HFF-Myc (cell line): ENCODE results near the gene KDM4B.
"Not testable (repeated sequence)": the region's sequence is repeated elsewhere in the genome, so short reads cannot be mapped to it uniquely, and the experiment has no call there.

Source experiments
- DNase-seq: peaks from one replicate; pipeline ENCODE4 v3.0.0-alpha.2; 2011; ENCODE audit warnings: low read depth; ENCODE audit errors: extremely low read depth
- H3K4me3 ChIP-seq: replicated peaks from 2 replicates; pipeline ENCODE4 v1.5.1; 2011; ENCODE audit warnings: low read depth, mild to moderate bottlenecking, control low read depth, low read length
- TF ChIP-seq, protein P1 (sequence below): IDR thresholded peaks from 2 replicates; pipeline ENCODE4 v1.5.1; 2012; ENCODE audit warnings: mild to moderate bottlenecking, low read depth, low read length, control low read depth; ENCODE audit errors: missing control alignments

Gene KDM4B

GRCh38 chr19:4972509-4973230 lies 3.8 kb downstream of the KDM4B start:
- TF ChIP-seq, protein P1, sequence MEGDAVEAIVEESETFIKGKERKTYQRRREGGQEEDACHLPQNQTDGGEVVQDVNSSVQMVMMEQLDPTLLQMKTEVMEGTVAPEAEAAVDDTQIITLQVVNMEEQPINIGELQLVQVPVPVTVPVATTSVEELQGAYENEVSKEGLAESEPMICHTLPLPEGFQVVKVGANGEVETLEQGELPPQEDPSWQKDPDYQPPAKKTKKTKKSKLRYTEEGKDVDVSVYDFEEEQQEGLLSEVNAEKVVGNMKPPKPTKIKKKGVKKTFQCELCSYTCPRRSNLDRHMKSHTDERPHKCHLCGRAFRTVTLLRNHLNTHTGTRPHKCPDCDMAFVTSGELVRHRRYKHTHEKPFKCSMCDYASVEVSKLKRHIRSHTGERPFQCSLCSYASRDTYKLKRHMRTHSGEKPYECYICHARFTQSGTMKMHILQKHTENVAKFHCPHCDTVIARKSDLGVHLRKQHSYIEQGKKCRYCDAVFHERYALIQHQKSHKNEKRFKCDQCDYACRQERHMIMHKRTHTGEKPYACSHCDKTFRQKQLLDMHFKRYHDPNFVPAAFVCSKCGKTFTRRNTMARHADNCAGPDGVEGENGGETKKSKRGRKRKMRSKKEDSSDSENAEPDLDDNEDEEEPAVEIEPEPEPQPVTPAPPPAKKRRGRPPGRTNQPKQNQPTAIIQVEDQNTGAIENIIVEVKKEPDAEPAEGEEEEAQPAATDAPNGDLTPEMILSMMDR, result no peak
- 0 out of 2 replicates have a peak overlapping the region, but pooled peaks have one; percentile 2 for H3K4me3 ChIP-seq
- peak; percentile 37 for DNase-seq

GRCh38 chr19:4974880-4975469 lies 6.1 kb downstream of the KDM4B start:
- TF ChIP-seq, protein P1, result no peak
- H3K4me3 ChIP-seq, result no peak overlapping the region
- DNase-seq, result no peak

- DNase-seq, H3K4me3 ChIP-seq: not testable (repeated sequence)
Measured at GRCh38 chr19:4975601-4976000, 6.7 kb downstream of the KDM4B start.

DNA sequence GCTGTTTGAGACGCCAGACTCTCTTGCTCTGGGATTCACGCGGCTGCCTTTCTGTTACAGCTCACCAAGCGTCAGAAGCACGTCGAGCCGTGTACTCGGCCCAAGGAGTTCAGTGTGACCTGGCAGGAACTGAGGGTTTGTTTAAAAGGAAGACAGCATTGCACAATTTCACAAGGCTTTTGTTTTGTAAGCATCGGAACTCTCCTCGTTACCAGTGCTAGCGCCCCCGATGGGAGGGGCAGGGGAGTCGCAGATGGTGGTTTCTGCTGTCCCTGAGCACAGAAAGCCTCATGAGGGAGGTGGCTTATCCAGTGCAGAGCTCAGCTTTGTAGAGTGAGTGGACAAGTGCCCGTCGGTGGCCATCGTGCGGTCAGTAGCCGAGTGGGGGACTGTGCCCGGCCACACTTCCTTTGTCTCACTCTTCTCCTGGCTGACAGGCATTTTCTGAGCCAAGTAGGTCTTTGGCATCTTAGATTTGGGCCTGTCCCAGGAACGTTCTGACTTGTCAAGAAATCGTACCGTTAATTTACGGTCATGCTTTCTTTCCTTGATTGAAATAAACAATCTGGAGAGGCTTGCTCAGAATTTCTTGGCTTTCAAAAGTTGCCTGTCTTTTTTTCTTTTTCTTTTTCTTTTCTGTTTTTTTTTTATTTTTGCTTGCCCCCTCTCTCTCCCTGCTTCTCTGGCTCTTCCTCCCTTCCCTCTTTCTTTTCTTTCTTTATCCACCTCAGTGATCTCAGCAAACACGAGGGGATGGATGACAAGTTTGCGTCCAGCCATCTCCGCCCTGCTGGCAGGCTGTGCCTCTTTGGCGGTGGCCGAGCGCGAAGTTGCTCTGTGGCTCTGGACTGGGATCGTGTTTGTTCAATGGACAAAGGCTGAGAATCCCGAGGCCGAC lies 7.7 kb downstream of the KDM4B start:
- 0 out of 2 replicates have a peak overlapping the region, but pooled peaks have one; percentile 1 for H3K4me3 ChIP-seq
- TF ChIP-seq, protein P1, result peak; percentile 67
- peak; percentile 90 for DNase-seq

GRCh38 chr19:4977299-4978174 lies 8.6 kb downstream of the KDM4B start:
- peak; percentile 74 for DNase-seq
- TF ChIP-seq, protein P1, result no peak
- H3K4me3 ChIP-seq, result peak overlapping the region; percentile 11; the same call in 1 of the 2 replicates

DNA sequence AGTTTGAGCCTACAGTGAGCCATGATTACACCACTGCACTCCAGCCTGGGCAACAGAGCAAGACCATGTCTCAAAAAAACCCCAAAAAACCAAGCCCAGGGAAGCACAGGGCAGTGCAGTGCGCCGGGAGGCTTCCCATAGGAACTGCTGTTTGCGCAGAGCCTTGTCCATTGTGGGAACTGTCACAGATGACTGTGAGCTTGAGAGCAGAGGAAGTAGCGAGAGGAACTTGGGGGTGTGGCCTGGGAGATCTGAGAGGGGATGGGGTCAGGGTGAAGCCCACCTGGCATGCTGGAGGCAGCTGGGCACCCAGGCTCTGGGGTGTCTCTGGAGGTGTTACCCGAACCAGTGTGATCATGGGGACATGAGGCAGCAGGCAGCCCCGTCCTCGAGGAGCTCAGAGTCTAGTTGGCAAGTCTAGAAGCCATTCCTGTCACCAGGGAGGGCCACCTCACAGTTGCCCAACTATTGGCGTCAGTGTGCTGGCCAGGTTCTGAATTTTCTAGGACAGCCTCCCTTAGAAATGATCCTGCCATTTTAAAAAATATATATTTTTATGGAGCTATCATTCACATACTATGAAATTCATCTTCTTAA lies 10.4 kb downstream of the KDM4B start:
- DNase-seq, result no peak
- TF ChIP-seq, protein P1, result no peak
- no peak overlapping the region for H3K4me3 ChIP-seq
